Neuron (in vitro differentiated cells): Measurements from ENCODE around the gene GAS7.
"Not testable (repeated sequence)": the region's sequence is repeated elsewhere in the genome, so short reads cannot be mapped to it uniquely, and the experiment has no call there.

Source experiments
- H2AFZ ChIP-seq: one replicate; pipeline ENCODE4 v1.6.1; 2013; ENCODE audit warnings: low read depth, mild to moderate bottlenecking, inconsistent platforms, low read length, moderate library complexity
- H3K27me3 ChIP-seq: one replicate; pipeline ENCODE4 v1.6.1; 2013; ENCODE audit warnings: low read length; ENCODE audit not compliant: insufficient read depth
- H3K36me3 ChIP-seq: one replicate; pipeline ENCODE4 v1.6.1; 2013; ENCODE audit warnings: low read length; ENCODE audit not compliant: insufficient read depth
- H3K4me1 ChIP-seq: one replicate; pipeline ENCODE4 v1.6.1; 2013; ENCODE audit warnings: low read length; ENCODE audit not compliant: insufficient read depth
- H3K4me3 ChIP-seq: 2 replicates; pipeline ENCODE4 v1.5.1; 2013; ENCODE audit warnings: mild to moderate bottlenecking, low read length, moderate library complexity
- H3K9me3 ChIP-seq: one replicate; pipeline ENCODE4 v1.6.1; 2013; ENCODE audit warnings: low read length

The GAS7 gene

DNA sequence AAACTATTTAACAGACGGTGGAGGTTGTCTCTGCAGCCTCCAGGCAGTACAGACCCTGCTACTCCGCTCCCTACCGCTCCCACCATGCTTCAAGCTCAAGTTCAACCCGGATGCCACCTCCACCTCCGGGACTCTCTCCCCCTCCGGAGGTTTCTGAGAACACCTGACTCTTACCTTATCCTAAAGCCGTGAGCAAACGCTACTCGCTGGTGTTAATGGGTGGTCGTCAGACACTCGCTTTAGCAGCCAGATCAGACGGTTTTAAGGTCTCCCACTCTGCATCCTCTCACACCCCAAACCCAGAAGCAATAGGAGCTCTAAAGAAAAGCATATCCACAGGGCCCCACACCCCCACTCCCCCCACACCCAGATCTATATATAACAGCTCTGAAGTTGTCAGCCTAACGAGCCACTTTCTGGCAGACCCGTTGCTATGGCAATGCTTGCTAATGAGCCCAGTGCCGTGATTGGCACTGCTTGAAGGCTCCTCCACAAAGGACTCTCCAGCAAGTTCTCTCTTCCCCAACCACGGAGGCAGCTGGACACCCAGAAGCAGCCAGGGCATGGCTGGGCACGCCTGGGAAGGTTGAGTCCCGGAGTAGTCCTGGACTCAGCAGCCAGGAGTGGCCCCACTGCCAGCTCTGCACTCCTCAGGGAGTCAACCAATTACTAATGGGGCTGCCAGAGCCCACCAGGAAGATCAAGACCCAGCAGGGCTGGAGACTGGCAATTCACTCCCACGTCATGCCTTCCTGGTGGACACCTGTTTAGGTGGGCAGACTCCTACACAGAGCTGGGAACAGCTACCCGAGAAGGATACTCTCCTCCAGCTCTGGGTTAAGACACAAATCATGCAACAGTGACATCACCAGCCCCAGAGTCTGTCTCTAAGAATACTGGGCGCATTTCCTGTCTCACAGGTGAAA, 172.2 kb downstream of the GAS7 start:
- Histone ChIP-seq H3K4me3 (no peak overlapping the region), H3K4me1 (peaks cover 4% of the 10 kb centered on the region), H2AFZ (no peak overlapping the region), H3K36me3 (no peaks in the 10 kb centered on the region), H3K9me3 (no peaks in the 10 kb centered on the region), H3K27me3 (no peaks in the 10 kb centered on the region)

DNA sequence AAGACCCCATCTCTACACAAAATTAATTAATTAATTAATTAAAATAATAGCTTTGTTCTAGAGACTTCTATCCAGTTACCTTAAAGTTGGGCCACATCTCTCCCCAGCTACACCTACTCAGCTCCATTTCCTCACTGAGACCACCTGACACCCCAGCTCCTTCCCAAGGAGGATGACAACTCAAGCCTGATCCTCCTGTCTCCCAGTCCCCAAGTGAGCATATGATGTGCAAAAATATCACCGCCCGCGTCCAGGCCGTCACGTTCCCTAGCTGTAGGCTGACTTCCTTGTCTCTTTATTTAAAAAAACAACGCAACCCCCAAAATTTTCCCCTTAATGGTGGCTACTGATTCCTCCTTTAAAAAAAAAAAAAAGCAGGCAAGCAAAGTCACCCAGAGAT, 173.2 kb downstream of the GAS7 start:
- Histone ChIP-seq H3K36me3 (no peaks in the 10 kb centered on the region), H3K9me3 (no peaks in the 10 kb centered on the region), H2AFZ (no peak overlapping the region), H3K27me3 (no peaks in the 10 kb centered on the region), H3K4me1 (peaks cover 4% of the 10 kb centered on the region), H3K4me3 (no peak overlapping the region)

DNA sequence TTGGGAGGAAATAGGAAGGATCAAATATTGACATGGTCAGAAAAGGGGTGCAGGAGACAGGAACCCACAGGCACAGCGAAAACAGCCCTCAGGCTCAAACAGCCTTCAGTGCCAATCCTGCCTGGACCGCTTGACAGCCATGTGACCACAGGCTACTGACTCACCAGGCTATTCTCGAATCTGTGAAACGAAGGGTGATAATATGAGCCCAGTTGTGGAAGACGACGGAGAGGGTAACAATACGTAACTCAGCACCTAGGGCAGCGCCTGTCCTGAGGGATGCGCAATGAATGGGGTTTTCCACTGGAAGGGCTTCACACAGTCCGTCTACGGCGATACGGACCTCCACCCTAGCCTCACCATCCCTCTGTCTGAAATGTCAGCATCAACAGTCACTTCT, 176.0 kb downstream of the GAS7 start:
- H3K4me3 ChIP-seq, result no peak overlapping the region

DNA sequence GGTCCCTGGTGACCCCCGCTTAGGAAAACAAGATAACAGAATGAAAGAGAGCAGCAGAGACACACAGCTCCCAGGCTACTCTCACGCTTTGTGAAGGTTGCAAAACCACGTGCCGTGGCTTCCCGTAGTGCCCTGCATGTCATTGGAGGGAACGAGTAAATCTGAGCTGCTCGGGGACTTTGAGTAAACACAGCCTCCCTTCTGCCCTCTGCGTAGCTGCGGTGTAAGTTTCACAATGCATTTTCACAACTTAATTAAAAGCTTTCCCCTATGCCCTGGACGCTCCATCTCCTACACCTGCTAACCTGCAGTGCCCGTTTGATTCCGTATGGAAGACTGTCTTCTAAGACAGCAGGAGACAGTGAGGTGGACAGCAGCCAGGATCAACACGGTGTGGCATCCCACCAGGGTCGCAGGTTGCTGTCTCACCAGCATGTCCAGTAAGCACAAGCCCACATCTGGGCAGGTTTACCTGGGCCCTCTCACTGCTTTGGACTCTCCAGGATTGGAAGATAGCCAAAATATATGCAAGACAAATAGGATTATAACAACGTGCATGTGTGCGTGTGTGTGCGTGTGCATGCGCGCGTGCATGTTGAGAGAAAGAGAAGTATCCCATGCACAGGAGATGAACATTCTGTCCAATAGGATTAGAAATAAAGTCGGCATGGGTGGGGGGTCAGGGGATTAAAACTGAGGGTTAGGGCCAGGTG, 177.0 kb downstream of the GAS7 start:
- no peaks in the 10 kb centered on the region for H3K36me3 ChIP-seq
- peaks cover 10% of the 10 kb centered on the region for H3K4me1 ChIP-seq
- H2AFZ ChIP-seq, result no peak overlapping the region
- no peak overlapping the region for H3K4me3 ChIP-seq
- H3K9me3 ChIP-seq, result no peaks in the 10 kb centered on the region
- H3K27me3 ChIP-seq, result no peaks in the 10 kb centered on the region

More for the DNA sequence above, 176.0 kb downstream of the GAS7 start:
- H3K4me1 ChIP-seq, result peaks cover 12% of the 10 kb centered on the region
- no peaks in the 10 kb centered on the region for H3K9me3 ChIP-seq
- no peak overlapping the region for H2AFZ ChIP-seq
- no peaks in the 10 kb centered on the region for H3K36me3 ChIP-seq
- no peaks in the 10 kb centered on the region for H3K27me3 ChIP-seq

DNA sequence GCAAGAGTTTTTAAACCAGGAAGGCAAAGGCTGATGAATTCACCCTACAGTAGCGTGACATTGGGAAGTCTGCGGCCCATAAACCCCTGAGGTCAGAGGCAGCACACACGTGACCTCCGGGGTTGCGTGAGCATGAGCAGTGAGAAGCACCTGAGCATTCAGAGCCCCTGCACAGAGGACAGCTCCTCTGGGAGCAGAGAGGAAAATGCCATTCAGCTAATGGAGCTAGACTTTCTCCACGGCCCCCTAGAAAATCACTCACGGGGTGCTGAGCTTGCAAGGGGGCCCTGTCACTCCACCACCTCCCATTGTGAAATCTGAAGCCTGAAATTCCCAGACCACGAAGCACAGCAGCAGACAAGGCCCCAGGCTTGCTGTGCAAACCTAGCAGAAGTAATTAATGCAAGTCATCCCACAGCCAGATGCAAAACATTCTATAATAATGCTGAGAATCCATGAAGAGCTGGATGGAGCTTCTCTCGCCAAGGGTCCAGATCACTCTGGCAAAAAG, 178.4 kb downstream of the GAS7 start:
- Histone ChIP-seq H2AFZ (no peak overlapping the region), H3K9me3 (no peaks in the 10 kb centered on the region), H3K4me3 (no peak overlapping the region), H3K36me3 (no peaks in the 10 kb centered on the region), H3K4me1 (peaks cover 8% of the 10 kb centered on the region), H3K27me3 (no peaks in the 10 kb centered on the region)

DNA sequence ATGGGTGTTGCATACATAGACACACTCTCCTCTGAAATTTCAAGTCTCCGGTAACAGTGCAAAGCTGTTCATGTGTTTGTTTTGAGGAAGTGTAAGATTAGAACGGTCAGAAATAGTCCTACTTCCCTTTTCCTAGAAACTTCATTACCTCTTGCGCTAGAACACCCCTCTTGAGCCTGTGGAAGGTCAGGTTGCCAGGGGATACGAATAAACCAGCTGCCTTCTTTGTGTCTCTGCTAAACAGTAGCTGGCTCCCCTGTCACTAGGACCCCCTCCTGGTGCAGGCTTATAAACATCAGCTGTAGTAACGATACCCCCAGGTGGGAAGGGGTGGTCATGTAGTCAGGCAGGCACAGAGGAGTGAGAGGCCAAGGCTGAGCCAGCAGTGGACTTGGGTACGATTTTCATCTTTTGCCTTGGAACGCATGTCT, 179.9 kb downstream of the GAS7 start:
- Histone ChIP-seq H3K4me1 (peaks cover 8% of the 10 kb centered on the region), H3K9me3 (no peaks in the 10 kb centered on the region), H3K27me3 (no peaks in the 10 kb centered on the region), H3K4me3 (no peak overlapping the region), H3K36me3 (no peaks in the 10 kb centered on the region), H2AFZ (no peak overlapping the region)

DNA sequence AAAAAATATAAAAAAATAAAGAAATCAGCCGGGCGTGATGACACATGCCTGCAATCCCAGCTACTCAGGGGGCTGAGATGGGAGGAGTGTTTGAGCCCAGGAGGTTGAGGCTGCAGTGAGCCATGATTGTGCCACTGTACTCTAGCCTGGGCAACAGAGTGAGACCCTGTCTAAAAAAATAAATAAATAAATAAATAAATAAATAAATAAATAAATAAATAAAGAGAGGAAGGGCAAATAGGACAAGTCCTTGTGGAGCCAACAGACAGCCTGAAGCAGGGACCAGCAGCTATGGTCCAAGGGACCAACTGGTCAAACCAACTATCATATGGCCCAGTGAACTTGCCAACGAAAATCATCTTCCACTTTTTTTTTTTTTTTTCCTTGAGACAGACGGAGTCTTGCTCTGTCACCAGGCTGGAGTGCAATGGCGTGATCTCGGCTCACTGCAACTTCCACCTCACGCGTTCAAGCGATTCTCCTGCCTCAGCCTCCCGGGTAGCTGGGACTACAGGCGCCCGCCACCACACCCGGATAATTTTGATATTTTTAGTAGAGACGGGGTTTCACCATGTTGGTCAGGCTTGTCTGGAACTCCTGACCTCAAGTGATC, 181.3 kb downstream of the GAS7 start:
- H2AFZ ChIP-seq, H3K9me3 ChIP-seq, H3K36me3 ChIP-seq, H3K4me3 ChIP-seq, H3K4me1 ChIP-seq, H3K27me3 ChIP-seq: not testable (repeated sequence)

DNA sequence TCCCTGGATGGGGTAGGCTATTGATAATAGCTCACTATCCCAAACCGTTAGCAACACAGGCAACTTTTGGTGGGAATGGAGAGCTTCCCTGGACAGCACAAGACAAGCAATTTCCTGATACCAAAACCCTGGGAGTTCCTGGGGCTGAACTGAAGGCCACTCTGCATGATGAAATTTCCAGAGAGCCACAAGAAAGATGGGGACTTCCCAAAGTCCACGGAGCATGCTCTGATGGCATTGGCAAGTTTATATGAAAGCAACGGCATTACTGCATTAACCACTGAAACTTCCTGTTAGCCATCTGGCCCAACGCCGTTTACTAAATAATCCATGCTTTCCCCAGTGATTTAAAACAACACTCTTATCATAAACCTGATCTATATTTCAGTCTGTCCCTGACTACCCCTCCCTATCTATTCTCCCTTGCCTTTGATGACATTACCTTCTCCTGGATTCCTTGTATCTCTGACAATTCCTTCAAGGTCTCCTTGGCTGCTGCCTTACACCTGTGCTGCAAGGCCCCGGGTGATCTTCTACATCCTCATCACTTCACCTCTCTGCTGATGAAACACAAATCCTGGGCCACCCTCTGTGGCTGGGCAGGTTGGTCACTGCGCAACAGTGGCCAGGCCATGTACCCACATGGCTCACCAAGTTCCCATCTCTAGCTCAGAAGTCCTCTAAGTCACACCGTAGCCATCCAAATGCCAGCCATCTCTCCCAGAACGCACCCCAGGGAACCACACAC, 184.9 kb downstream of the GAS7 start:
- no peaks in the 10 kb centered on the region for H3K27me3 ChIP-seq
- peaks cover 4% of the 10 kb centered on the region for H3K4me1 ChIP-seq
- no peaks in the 10 kb centered on the region for H3K9me3 ChIP-seq
- no peak overlapping the region for H2AFZ ChIP-seq
- H3K4me3 ChIP-seq, result no peak overlapping the region
- no peaks in the 10 kb centered on the region for H3K36me3 ChIP-seq

DNA sequence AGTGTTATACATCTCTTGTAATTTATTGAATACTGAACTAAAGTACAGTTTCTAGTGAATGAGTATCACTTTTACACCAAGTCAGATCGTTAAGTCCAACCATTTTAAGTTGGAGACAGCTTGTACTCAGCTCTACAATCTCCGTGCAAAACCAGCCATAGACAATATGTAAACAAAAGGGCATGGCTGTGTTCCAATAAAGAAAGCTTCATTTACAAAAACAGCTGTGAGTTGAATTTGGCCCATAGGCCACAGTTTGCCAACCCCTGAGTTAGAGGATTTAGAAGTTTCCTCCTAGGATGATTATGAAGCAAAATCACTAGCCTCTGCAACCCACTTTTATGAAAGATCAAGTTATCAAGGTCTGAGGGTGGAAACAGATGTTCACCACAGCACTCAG, 187.7 kb downstream of the GAS7 start:
- no peaks in the 10 kb centered on the region for H3K9me3 ChIP-seq
- H2AFZ ChIP-seq, result no peak overlapping the region
- no peak overlapping the region for H3K4me3 ChIP-seq
- no peaks in the 10 kb centered on the region for H3K36me3 ChIP-seq
- no peaks in the 10 kb centered on the region for H3K4me1 ChIP-seq
- no peaks in the 10 kb centered on the region for H3K27me3 ChIP-seq

DNA sequence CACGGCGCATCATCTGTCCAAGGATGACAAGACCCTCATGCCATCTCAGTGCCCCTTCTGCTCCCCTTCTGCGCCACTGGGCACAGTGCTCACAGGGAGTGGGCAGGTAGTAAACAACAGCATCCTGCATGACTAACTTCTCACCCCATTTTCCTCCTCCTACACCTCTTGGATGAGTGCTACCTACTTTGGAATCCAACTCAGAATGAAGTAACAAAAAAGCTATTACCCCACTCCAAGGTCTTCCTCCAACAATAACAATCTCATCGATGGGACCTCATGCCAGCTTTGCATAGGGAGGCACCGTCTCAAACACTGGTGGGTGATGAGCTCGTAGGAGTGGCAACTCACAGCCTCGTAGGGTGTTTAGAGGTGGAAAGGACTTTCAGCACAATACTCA, 194.7 kb downstream of the GAS7 start:
- no peak overlapping the region for H3K4me3 ChIP-seq
- H3K4me1 ChIP-seq, result no peaks in the 10 kb centered on the region
- H2AFZ ChIP-seq, result no peak overlapping the region
- no peaks in the 10 kb centered on the region for H3K36me3 ChIP-seq
- no peaks in the 10 kb centered on the region for H3K9me3 ChIP-seq
- H3K27me3 ChIP-seq, result no peaks in the 10 kb centered on the region

DNA sequence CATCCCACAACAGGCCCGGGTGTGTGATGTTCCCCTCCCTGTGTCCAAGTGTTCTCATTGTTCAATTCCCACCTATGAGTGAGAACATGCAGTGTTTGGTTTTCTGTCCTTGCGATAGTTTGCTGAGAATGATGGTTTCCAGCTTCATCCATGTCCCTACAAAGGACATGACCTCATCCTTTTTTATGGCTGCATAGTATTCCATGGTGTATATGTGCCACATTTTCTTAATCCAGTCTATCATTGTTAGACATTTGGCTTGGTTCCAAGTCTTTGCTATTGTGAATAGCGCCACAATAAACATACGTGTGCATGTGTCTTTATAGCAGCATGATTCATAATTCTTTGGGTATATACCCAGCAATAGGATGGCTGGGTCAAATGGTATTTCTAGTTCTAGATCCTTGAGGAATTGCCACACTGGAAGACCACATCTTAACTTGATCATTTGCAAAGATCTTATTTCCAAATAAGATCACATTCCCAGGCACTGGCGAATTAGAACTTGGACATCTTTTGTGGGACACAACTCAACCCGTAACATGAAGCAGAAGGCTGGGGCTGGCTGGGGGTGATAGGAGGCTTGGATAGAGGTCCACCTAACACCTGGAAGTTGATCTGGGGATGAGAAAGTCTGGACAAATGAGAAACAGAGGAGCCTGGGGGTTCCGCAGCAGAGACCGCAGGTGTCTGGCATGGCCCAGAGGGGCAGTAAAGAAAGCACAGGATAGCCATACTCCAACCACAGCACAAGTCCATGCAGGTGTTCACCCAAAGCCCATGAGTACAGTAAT, 195.6 kb downstream of the GAS7 start:
- H3K9me3 ChIP-seq, H3K4me3 ChIP-seq, H3K27me3 ChIP-seq, H3K4me1 ChIP-seq, H2AFZ ChIP-seq, H3K36me3 ChIP-seq: not testable (repeated sequence)

DNA sequence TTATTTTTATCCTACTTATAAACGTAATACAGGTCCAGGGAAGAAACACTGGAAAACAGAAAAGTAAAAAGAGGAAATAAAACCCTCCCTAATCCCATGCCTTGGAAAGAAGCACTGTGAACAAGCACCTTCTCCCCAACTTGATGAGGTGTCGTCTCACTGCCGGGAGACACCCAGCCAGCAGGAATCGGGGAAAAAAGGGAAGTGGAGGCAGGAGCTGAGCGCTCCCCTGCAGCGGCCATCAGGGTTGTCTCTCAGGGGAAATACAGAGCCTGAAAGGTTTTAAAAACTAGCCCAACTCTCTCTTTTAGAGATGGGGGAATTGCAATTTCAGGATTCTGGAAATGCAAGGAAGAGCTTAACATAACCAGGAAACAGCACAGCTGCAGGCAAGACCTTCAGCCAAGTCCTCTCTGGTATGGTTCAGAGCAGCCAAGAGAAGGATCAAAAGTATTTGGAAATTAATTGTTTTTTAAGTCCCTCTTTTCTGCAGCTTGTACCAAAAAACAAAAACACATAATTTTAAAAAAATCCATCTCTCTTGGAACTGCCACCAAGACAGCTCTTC, 197.0 kb downstream of the GAS7 start:
- H3K27me3 ChIP-seq, result no peaks in the 10 kb centered on the region
- H3K4me1 ChIP-seq, result no peaks in the 10 kb centered on the region
- no peaks in the 10 kb centered on the region for H3K36me3 ChIP-seq
- no peak overlapping the region for H3K4me3 ChIP-seq
- no peak overlapping the region for H2AFZ ChIP-seq
- no peaks in the 10 kb centered on the region for H3K9me3 ChIP-seq
